B cell (primary cell): ENCODE data around the gene MAP2K5. TPM values are rescaled to one million over a fixed set of nuclear protein-coding genes. Genes with fewer than 3 reads are reported as not detected.

Experiments used
- ATAC-seq: fragments of 200-7000 bp; cut with Tn5 transposase; one replicate; pipeline ENCODE4 v1.10.0; 2021; ENCODE audit warnings: low read depth, mild to moderate bottlenecking, moderate number of reproducible peaks, moderate library complexity
- CTCF ChIA-PET: fragments of 350-600 bp; sonication (Branson Sonifier 250); formaldehyde crosslinking; loops from one replicate; lab custom pipeline; 2021; ENCODE audit warnings: antibody characterized with exemption, inconsistent platforms; lab: Charles Lee
- POLR2A ChIA-PET: fragments of 350-600 bp; sonication (Branson Sonifier 250); formaldehyde crosslinking; loops from one replicate; lab custom pipeline; 2021; ENCODE audit warnings: antibody characterized with exemption; lab: Charles Lee
- DNase-seq: peaks from one replicate; pipeline ENCODE4 v3.0.0; 2013
- H2AFZ ChIP-seq: 2 replicates; pipeline ENCODE4 v1.6.1; 2012; ENCODE audit warnings: mild to moderate bottlenecking, low read depth, low read length; ENCODE audit not compliant: insufficient read depth, poor library complexity, severe bottlenecking
- H3K27ac ChIP-seq, 2 donors: 1 replicate in 1 of 2; 2 replicates in 1 of 2; pipeline ENCODE4 v1.5.1; 2012 to 2013; ENCODE audit warnings: low read length in 2 of 2, mild to moderate bottlenecking in 2 of 2, moderate library complexity in 1 of 2
- H3K27me3 ChIP-seq, 4 experiments: fragments of 200-600 bp in 1 of 4; sonication (generic) in 1 of 4; replicated peaks in 1 of 4; 1 replicate in 2 of 4; 2 replicates in 2 of 4; pipeline versions ENCODE4 v1.6.1 to v1.7.0; 2013 to 2016; ENCODE audit warnings: low read length in 3 of 4, mild to moderate bottlenecking in 2 of 4, mixed read lengths in 1 of 4, moderate library complexity in 1 of 4; ENCODE audit not compliant: insufficient read depth in 4 of 4, control insufficient read depth in 3 of 4; ENCODE audit errors: control extremely low read depth in 1 of 4
- H3K36me3 ChIP-seq, 2 experiments: replicated peaks in 1 of 2; 1 replicate in 1 of 2; 2 replicates in 1 of 2; pipeline versions ENCODE4 v1.6.1 to v1.7.1; 2013; ENCODE audit warnings: low read length in 1 of 2; ENCODE audit not compliant: insufficient read depth in 2 of 2, control insufficient read depth in 1 of 2; ENCODE audit errors: control extremely low read depth in 1 of 2, extremely low read depth in 1 of 2
- H3K4me1 ChIP-seq, 2 donors: fragments of 200-600 bp in 1 of 2; sonication (generic) in 1 of 2; 1 replicate in 1 of 2; 2 replicates in 1 of 2; pipeline versions ENCODE4 v1.5.1 to v1.6.1; 2013 to 2017; ENCODE audit warnings: low read length in 2 of 2; ENCODE audit not compliant: control insufficient read depth in 2 of 2, insufficient read depth in 2 of 2
- H3K4me2 ChIP-seq: replicated peaks from 2 replicates; pipeline ENCODE3; 2012; ENCODE audit warnings: mild to moderate bottlenecking, low read depth, low read length; ENCODE audit not compliant: poor library complexity, severe bottlenecking
- H3K4me3 ChIP-seq, 5 experiments: fragments of 200-600 bp in 1 of 5; sonication (generic) in 1 of 5; 1 replicate in 3 of 5; 2 replicates in 2 of 5; pipeline versions ENCODE4 v1.5.1 to v1.7.0; 2011 to 2016; ENCODE audit warnings: low read length in 4 of 5, mild to moderate bottlenecking in 4 of 5, low read depth in 2 of 5, control low read depth in 1 of 5, moderate library complexity in 1 of 5; ENCODE audit not compliant: insufficient read depth in 1 of 5; ENCODE audit errors: control extremely low read depth in 1 of 5, extremely low read depth in 1 of 5
- H3K79me2 ChIP-seq: fragments of 200-600 bp; sonication (generic); one replicate; pipeline ENCODE4 v1.6.0; 2016; ENCODE audit warnings: low read length; ENCODE audit not compliant: control insufficient read depth, insufficient read depth
- H3K9ac ChIP-seq: fragments of 200-600 bp; sonication (generic); 2 replicates; pipeline ENCODE4 v1.6.1; 2017; ENCODE audit warnings: mild to moderate bottlenecking, low read length, moderate library complexity
- H3K9me3 ChIP-seq, 3 donors: one replicate each; pipeline versions ENCODE4 v1.6.1 to v1.7.1; 2013; ENCODE audit warnings: low read length in 2 of 3; ENCODE audit not compliant: control insufficient read depth in 2 of 3, insufficient read depth in 1 of 3; ENCODE audit errors: control extremely low read depth in 1 of 3
- H4K20me1 ChIP-seq: 2 replicates; pipeline ENCODE4 v1.6.0; 2012; ENCODE audit warnings: mild to moderate bottlenecking, low read length; ENCODE audit not compliant: insufficient read depth, control insufficient read depth, poor library complexity, severe bottlenecking
- H3K27ac Mint-ChIP-seq: one replicate; pipeline ENCODE4 v1.8.0; 2021; ENCODE audit warnings: mixed read lengths
- H3K27me3 Mint-ChIP-seq: one replicate; pipeline ENCODE4 v1.8.0; 2021; ENCODE audit warnings: mixed read lengths
- H3K4me1 Mint-ChIP-seq: one replicate; pipeline ENCODE4 v1.8.0; 2021; ENCODE audit warnings: mixed read lengths
- H3K4me3 Mint-ChIP-seq: one replicate; pipeline ENCODE4 v1.8.0; 2021; ENCODE audit warnings: mixed read lengths
- H3K9me3 Mint-ChIP-seq: one replicate; pipeline ENCODE4 v1.8.0; 2022; ENCODE audit warnings: mixed read lengths; ENCODE audit not compliant: insufficient read depth
- CTCF ChIP-seq: fragments of 200-600 bp; IDR thresholded peaks from one replicate; pipeline ENCODE4 v1.8.0; 2022; ENCODE audit warnings: antibody characterized with exemption, mild to moderate bottlenecking
- EZH2 ChIP-seq: IDR thresholded peaks from 2 replicates; pipeline ENCODE4 v1.6.1; 2012; ENCODE audit warnings: borderline replicate concordance, low read depth, mild to moderate bottlenecking, moderate library complexity, low read length; ENCODE audit not compliant: insufficient read depth, poor library complexity, severe bottlenecking
- WGBS: methylation state at CpG from one replicate; pipeline ENCODE4 v1.1.5; 2013; ENCODE audit warnings: missing lambda C conversion rate; ENCODE audit not compliant: insufficient coverage; 5-methylcytosine and 5-hydroxymethylcytosine counted together
- intact Hi-C: fragments of 100-400 bp; cut with micrococcal nuclease; formaldehyde crosslinking; loops from one replicate; pipeline ENCODE4 v1.10.0; 2022
- polyA plus RNA-seq: library from polyadenylated mRNA; depleted of rRNA; stranded (reverse); fragments of >200 nt; gene quantifications from 2 replicates; pipeline ENCODE4 v1.2.3, GENCODE V29; 2012
- total RNA-seq, 2 donors: library from RNA; stranded (reverse); fragments of 120-200 nt in 1 of 2; gene quantifications; 1 replicate in 1 of 2; 2 replicates in 1 of 2; pipeline versions ENCODE4 v1.2.3 to v1.2.4, GENCODE V29; 2013 to 2022

MAP2K5 gene
- total and polyA plus RNA-seq, 2 donors (not counting 1 experiment from before 2014, with no cell fraction given), result 11.1 to 40.0 TPM

DNA sequence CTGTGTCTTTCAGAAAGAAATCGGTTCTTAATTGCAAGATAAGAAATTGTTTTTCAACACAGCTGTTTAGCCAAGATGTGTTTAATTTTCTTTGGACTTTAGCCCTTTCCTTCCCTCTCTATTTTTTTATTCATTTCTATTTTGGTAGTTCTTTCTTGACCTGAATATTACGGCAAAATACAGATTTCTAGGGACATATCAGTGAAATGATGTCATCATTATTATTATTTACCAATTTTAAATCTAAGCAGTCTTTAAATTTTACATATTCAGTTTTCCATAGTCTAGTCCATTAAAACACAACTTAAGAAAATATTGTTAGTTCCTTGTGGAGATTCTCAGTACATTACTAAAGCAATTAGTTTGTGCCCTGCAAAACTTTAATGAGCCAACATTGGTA lies 104.3 kb downstream of the MAP2K5 start:
- ATAC-seq, result no peak
- Mint-ChIP-seq H3K27ac (no peak overlapping the region), H3K4me1 (no peaks in the 10 kb centered on the region), H3K27me3 (no peaks in the 10 kb centered on the region), H3K9me3 (no peaks in the 10 kb centered on the region), H3K4me3 (no peak overlapping the region)
- ChIA-PET CTCF (no interaction called here), POLR2A (no interaction called here)
- Histone ChIP-seq H3K9me3 (no peaks in the 10 kb centered on the region), H3K4me2 (no peak overlapping the region), H3K4me3 (no peak overlapping the region), H2AFZ (no peak overlapping the region), H3K36me3 (peaks cover 2 to 7% of the 10 kb centered on the region in 2 experiments), H3K27ac (no peak overlapping the region), H3K4me1 (no peaks in the 10 kb centered on the region), H3K27me3 (no peaks in the 10 kb centered on the region), H4K20me1 (no peaks in the 10 kb centered on the region), H3K9ac (no peak overlapping the region), H3K79me2 (no peaks in the 10 kb centered on the region)
- DNase-seq, result no peak
- no CpG with 5 or more reads among the region's 2 CpGs for WGBS
- intact Hi-C loops, result no loop called here
- no peak for TF ChIP-seq EZH2
- no peak for TF ChIP-seq CTCF

DNA sequence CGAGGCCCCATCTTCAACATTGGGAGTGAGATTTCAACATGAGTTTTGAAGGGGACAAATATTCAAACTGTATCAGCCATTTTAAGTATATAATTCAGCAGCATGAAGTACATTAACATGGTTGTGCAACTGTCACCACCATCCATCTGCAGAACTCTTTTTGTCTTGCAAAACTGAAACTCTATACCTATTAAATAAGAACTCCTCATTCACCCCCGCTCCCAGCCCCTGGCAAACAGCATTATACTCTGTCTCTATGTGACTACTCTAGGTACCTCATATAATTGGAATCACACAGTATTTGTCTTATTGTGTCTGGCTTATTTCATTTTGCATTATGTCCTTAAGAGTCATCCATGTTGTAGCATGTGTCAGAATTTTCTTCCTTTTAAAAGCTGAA lies 110.1 kb downstream of the MAP2K5 start:
- Mint-ChIP-seq H3K4me3 (no peak overlapping the region), H3K27ac (no peak overlapping the region), H3K27me3 (no peaks in the 10 kb centered on the region), H3K4me1 (no peaks in the 10 kb centered on the region), H3K9me3 (peaks cover 14% of the 10 kb centered on the region)
- peaks cover 5 to 10% (median 9%) of the 10 kb centered on the region in 3 donors for H3K9me3 ChIP-seq
- ATAC-seq (no peak), DNase-seq (no peak)
- intact Hi-C loops, result no loop called here
- H3K4me3 ChIP-seq, result no peak overlapping the region
- H2AFZ ChIP-seq, result no peak overlapping the region
- WGBS, result 100% methylated on average over 1 of the region's 2 CpGs
- no peak overlapping the region for H3K9ac ChIP-seq
- no peaks in the 10 kb centered on the region for H3K4me1 ChIP-seq
- no peaks in the 10 kb centered on the region for H4K20me1 ChIP-seq
- POLR2A ChIA-PET, result no interaction called here
- no peak overlapping the region for H3K4me2 ChIP-seq
- TF ChIP-seq CTCF, result no peak
- no peak for TF ChIP-seq EZH2
- no peaks in the 10 kb centered on the region for H3K79me2 ChIP-seq
- H3K36me3 ChIP-seq, result peaks cover 9 to 11% of the 10 kb centered on the region in 2 experiments
- CTCF ChIA-PET, result no interaction called here
- no peaks in the 10 kb centered on the region for H3K27me3 ChIP-seq
- no peak overlapping the region for H3K27ac ChIP-seq
